PC-3 (cell line): ENCODE data around the gene NECTIN4.

ENCODE experiments used
- EZH2 ChIP-seq: fragments of 300-600 bp; sonication (generic); IDR thresholded peaks from one replicate; pipeline ENCODE4 v1.6.1; 2017; ENCODE audit warnings: antibody characterized with exemption, mild to moderate bottlenecking, low read length; ENCODE audit not compliant: unreplicated experiment
- TF ChIP-seq, protein P1 (sequence below): fragments of 300-600 bp; sonication (generic); conservative IDR thresholded peaks from 2 replicates; pipeline ENCODE4 v1.5.1; 2017; ENCODE audit warnings: antibody characterized with exemption, low read depth, mild to moderate bottlenecking, low read length

- TF ChIP-seq, protein P1, sequence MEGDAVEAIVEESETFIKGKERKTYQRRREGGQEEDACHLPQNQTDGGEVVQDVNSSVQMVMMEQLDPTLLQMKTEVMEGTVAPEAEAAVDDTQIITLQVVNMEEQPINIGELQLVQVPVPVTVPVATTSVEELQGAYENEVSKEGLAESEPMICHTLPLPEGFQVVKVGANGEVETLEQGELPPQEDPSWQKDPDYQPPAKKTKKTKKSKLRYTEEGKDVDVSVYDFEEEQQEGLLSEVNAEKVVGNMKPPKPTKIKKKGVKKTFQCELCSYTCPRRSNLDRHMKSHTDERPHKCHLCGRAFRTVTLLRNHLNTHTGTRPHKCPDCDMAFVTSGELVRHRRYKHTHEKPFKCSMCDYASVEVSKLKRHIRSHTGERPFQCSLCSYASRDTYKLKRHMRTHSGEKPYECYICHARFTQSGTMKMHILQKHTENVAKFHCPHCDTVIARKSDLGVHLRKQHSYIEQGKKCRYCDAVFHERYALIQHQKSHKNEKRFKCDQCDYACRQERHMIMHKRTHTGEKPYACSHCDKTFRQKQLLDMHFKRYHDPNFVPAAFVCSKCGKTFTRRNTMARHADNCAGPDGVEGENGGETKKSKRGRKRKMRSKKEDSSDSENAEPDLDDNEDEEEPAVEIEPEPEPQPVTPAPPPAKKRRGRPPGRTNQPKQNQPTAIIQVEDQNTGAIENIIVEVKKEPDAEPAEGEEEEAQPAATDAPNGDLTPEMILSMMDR, result no peak
- no peak for TF ChIP-seq EZH2
Measured at GRCh38 chr1:161122967-161123366, 33.6 kb upstream of the NECTIN4 start.
